OCI-LY7 (cell line): ENCODE results near the gene ATP5F1D. TPM values are rescaled to one million over a fixed set of nuclear protein-coding genes. Genes with fewer than 3 reads are reported as not detected.

Experiments used
- BruUV-seq: library from RNA; stranded (reverse); fragments of 400-500 nt; replicated peaks from 2 replicates; lab custom pipeline; 2021; lab: Mats Ljungman, UMichigan
- CTCF ChIA-PET: fragments of 300-600 bp; sonication (Branson Sonifier 250); formaldehyde crosslinking; loops from one replicate; lab custom pipeline; 2022; ENCODE audit warnings: antibody characterized with exemption; ENCODE audit not compliant: unreplicated experiment; lab: Charles Lee
- POLR2A ChIA-PET: fragments of 300-600 bp; sonication (Branson Sonifier 250); formaldehyde crosslinking; loops from one replicate; lab custom pipeline; 2022; ENCODE audit warnings: antibody characterized with exemption; lab: Charles Lee
- DNase-seq: peaks from one replicate; pipeline ENCODE4 v3.0.0-alpha.2; 2015; ENCODE audit warnings: low spot score
- H2AFZ ChIP-seq: fragments of 200-600 bp; sonication (generic), shearing (Covaris generic); 2 replicates; pipeline ENCODE4 v1.6.1; 2014; ENCODE audit warnings: mild to moderate bottlenecking, antibody characterized with exemption, low read length, moderate library complexity
- H3K27ac ChIP-seq: fragments of 200-600 bp; sonication (generic); 2 replicates; pipeline ENCODE4 v1.5.1; 2014; ENCODE audit warnings: mixed run types, low read depth, mild to moderate bottlenecking, moderate library complexity, low read length, inconsistent platforms; ENCODE audit not compliant: poor library complexity, severe bottlenecking
- H3K36me3 ChIP-seq: fragments of 200-600 bp; sonication (generic); 2 replicates; pipeline ENCODE4 v1.6.1; 2014; ENCODE audit warnings: mild to moderate bottlenecking, antibody characterized with exemption, low read length, moderate library complexity, mixed read lengths; ENCODE audit not compliant: insufficient read depth
- H3K4me1 ChIP-seq: fragments of 200-600 bp; sonication (generic); 2 replicates; pipeline ENCODE4 v1.5.1; 2014; ENCODE audit warnings: mild to moderate bottlenecking, low read length; ENCODE audit not compliant: insufficient read depth, poor library complexity, severe bottlenecking
- H3K4me2 ChIP-seq: fragments of 200-600 bp; sonication (generic); 2 replicates; pipeline ENCODE4 v1.6.1; 2014; ENCODE audit warnings: mild to moderate bottlenecking, low read length
- H3K4me3 ChIP-seq: fragments of 200-600 bp; sonication (generic); 2 replicates; pipeline ENCODE4 v1.5.1; 2014; ENCODE audit warnings: mild to moderate bottlenecking, low read depth, low read length; ENCODE audit not compliant: poor library complexity, severe bottlenecking
- H3K79me2 ChIP-seq: fragments of 200-600 bp; sonication (generic); 2 replicates; pipeline ENCODE4 v1.6.1; 2016; ENCODE audit warnings: low read depth, mild to moderate bottlenecking, low read length, moderate library complexity, mixed read lengths; ENCODE audit not compliant: insufficient read depth
- H3K9me2 ChIP-seq: fragments of 200-600 bp; sonication (generic); 2 replicates; pipeline ENCODE4 v1.6.1; 2016; ENCODE audit warnings: mild to moderate bottlenecking, low read length, mixed read lengths; ENCODE audit not compliant: insufficient read depth
- H3K9me3 ChIP-seq: fragments of 200-600 bp; sonication (generic); 2 replicates; pipeline ENCODE4 v1.6.1; 2014; ENCODE audit warnings: mild to moderate bottlenecking, mixed run types, low read length, mixed read lengths
- H4K20me1 ChIP-seq: fragments of 200-600 bp; sonication (generic); 2 replicates; pipeline ENCODE4 v1.6.1; 2014; ENCODE audit warnings: mild to moderate bottlenecking, antibody characterized with exemption, low read length, moderate library complexity, mixed read lengths; ENCODE audit not compliant: insufficient read depth
- EZH2phosphoT487 ChIP-seq: fragments of 200-600 bp; sonication (generic); IDR thresholded peaks from 2 replicates; pipeline ENCODE4 v1.6.1; 2018; ENCODE audit warnings: low read depth, borderline replicate concordance, mild to moderate bottlenecking, mixed run types, antibody characterized with exemption, low read length, moderate library complexity, mixed read lengths
- intact Hi-C: fragments of 100-400 bp; cut with micrococcal nuclease; formaldehyde crosslinking; loops from one replicate; pipeline ENCODE4 v1.10.0; 2022; ENCODE audit not compliant: unreplicated experiment
- total RNA-seq, 2 experiments: library from RNA; depleted of rRNA in 1 of 2; stranded (reverse); fragments of >200 nt in 1 of 2; shearing (Covaris generic) in 1 of 2; gene quantifications; 2 replicates each; pipeline ENCODE4 v1.2.3, GENCODE V29; 2014 to 2022
- TF ChIP-seq, protein P1 (sequence below): fragments of 200-600 bp; sonication (generic); conservative IDR thresholded peaks from 2 replicates; pipeline ENCODE4 v1.5.1; 2014; ENCODE audit warnings: mild to moderate bottlenecking, antibody characterized with exemption, low read length, moderate library complexity, mixed read lengths

The ATP5F1D gene
- total RNA-seq, 2 experiments from 2014 or later, result 51.8 to 266 TPM

GRCh38 chr19:1282588-1283206 lies 41.1 kb downstream of the ATP5F1D start:
- no peak overlapping the region for H2AFZ ChIP-seq
- no peaks in the 10 kb centered on the region for H3K9me2 ChIP-seq
- no peak overlapping the region for H3K27ac ChIP-seq
- ChIA-PET CTCF (no interaction called here), POLR2A (no interaction called here)
- H3K4me3 ChIP-seq, result no peak overlapping the region
- TF ChIP-seq EZH2phosphoT487, result no peak
- TF ChIP-seq, protein P1, sequence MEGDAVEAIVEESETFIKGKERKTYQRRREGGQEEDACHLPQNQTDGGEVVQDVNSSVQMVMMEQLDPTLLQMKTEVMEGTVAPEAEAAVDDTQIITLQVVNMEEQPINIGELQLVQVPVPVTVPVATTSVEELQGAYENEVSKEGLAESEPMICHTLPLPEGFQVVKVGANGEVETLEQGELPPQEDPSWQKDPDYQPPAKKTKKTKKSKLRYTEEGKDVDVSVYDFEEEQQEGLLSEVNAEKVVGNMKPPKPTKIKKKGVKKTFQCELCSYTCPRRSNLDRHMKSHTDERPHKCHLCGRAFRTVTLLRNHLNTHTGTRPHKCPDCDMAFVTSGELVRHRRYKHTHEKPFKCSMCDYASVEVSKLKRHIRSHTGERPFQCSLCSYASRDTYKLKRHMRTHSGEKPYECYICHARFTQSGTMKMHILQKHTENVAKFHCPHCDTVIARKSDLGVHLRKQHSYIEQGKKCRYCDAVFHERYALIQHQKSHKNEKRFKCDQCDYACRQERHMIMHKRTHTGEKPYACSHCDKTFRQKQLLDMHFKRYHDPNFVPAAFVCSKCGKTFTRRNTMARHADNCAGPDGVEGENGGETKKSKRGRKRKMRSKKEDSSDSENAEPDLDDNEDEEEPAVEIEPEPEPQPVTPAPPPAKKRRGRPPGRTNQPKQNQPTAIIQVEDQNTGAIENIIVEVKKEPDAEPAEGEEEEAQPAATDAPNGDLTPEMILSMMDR, result no peak
- H3K4me1 ChIP-seq, result no peaks in the 10 kb centered on the region
- H3K36me3 ChIP-seq, result peaks cover 34% of the 10 kb centered on the region
- no peaks in the 10 kb centered on the region for H3K79me2 ChIP-seq
- intact Hi-C loops, result no loop called here
- no peaks in the 10 kb centered on the region for H3K9me3 ChIP-seq
- no peaks in the 10 kb centered on the region for H4K20me1 ChIP-seq
- no TSS peak for BruUV-seq
- no peak overlapping the region for H3K4me2 ChIP-seq
- DNase-seq, result no peak

DNA sequence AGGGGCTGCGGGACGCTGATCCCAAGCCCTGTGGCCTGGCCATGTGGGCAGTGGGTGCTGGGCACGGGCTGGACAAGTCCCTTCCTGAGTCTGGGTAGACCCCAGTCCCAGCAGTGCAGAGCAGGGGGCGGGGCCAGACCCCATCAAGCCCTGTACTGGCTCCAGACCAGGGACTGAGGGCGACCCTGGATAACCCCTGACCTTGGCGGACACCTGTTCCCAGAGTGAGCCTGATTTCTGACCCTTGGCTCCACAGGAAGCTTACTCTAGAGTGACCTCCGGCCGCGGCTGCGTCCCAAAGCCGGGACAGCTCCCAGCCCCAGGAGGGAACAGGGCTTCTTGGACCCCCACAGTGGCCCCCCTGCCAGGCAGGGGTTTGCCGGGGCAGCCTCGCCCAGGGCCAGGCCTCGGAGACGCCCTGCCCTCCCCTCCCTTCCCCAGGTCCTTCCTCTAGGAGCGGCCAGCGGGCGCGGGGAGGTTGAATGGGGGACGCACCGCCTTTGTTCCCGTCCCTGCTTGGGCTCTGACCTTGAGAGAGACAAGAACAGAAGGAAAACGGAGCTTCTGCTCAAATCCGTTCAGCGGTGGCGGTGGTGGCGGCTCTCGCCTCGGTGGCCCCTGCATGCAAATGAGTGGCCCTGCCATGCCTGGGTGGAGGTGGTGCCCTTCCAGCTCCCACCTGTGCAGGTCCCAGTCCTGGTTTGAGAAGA lies 41.8 kb downstream of the ATP5F1D start:
- no peak for DNase-seq
- Histone ChIP-seq H3K79me2 (no peaks in the 10 kb centered on the region), H3K36me3 (peaks cover 27% of the 10 kb centered on the region), H3K9me2 (no peaks in the 10 kb centered on the region), H3K4me2 (no peak overlapping the region), H4K20me1 (no peaks in the 10 kb centered on the region), H3K27ac (no peak overlapping the region), H3K4me3 (no peak overlapping the region), H3K9me3 (no peaks in the 10 kb centered on the region), H2AFZ (no peak overlapping the region), H3K4me1 (no peaks in the 10 kb centered on the region)
- intact Hi-C loops, result no loop called here
- CTCF ChIA-PET, result no interaction called here
- TF ChIP-seq, protein P1, result no peak
- no peak for TF ChIP-seq EZH2phosphoT487
- POLR2A ChIA-PET, result no interaction called here
- no TSS peak for BruUV-seq

DNA sequence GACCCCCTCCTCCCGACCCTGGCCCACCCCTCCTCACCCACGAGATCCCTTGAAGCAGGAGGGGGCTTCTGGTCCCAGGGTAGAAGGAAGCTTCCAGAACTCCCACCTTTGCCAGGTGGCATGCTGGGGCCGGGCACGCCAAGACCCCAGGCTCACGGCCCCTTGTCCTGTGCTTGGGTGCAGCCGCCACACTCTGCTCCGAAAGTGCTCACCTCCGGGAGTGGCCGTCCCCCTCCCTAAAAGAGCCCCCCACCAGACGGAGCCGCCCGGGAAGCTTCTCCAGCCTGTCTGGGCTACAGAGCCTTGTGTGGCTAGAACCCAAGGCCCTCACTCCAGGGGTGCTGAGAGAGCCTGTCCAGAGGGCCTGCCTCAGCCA lies 42.4 kb downstream of the ATP5F1D start:
- no peak for TF ChIP-seq EZH2phosphoT487
- TF ChIP-seq, protein P1, result no peak
- no peaks in the 10 kb centered on the region for H3K4me1 ChIP-seq
- H3K27ac ChIP-seq, result no peak overlapping the region
- H3K9me3 ChIP-seq, result no peaks in the 10 kb centered on the region
- H3K79me2 ChIP-seq, result no peaks in the 10 kb centered on the region
- intact Hi-C loops, result no loop called here
- no peak overlapping the region for H3K4me2 ChIP-seq
- DNase-seq, result no peak
- BruUV-seq, result no TSS peak
- H3K9me2 ChIP-seq, result no peaks in the 10 kb centered on the region
- H3K4me3 ChIP-seq, result no peak overlapping the region
- H2AFZ ChIP-seq, result no peak overlapping the region
- H4K20me1 ChIP-seq, result no peaks in the 10 kb centered on the region
- H3K36me3 ChIP-seq, result peaks cover 21% of the 10 kb centered on the region
- CTCF ChIA-PET, result no interaction called here
- POLR2A ChIA-PET, result no interaction called here
